GM23248 (cell line): ENCODE data around the gene NEMF.

Experiments used
- EZH2 ChIP-seq: fragments of 200-600 bp; sonication (generic); IDR thresholded peaks from 2 replicates; pipeline ENCODE4 v1.6.1; 2018; ENCODE audit warnings: antibody characterized with exemption, mild to moderate bottlenecking; ENCODE audit not compliant: insufficient read depth, poor library complexity, severe bottlenecking
- EZH2phosphoT487 ChIP-seq: fragments of 200-600 bp; sonication (generic); IDR thresholded peaks from 2 replicates; pipeline ENCODE4 v1.6.1; 2018; ENCODE audit warnings: antibody characterized with exemption, moderate library complexity, mild to moderate bottlenecking, low read depth; ENCODE audit not compliant: insufficient read depth

GRCh38 chr14:49881350-49882001 lies 28.9 kb upstream of the NEMF start:
- TF ChIP-seq EZH2 (no peak), EZH2phosphoT487 (no peak)
